H1 (cell line): ENCODE results near the gene AP5S1. TPM values are rescaled to one million over a fixed set of nuclear protein-coding genes. Genes with fewer than 3 reads are reported as not detected.
A peak's percentile ranks its signal among the peaks of the same experiment; 100 is the strongest.

Experiments used
- GABPA ChIP-seq: IDR thresholded peaks from 2 replicates; pipeline ENCODE4 v1.6.1; 2011; ENCODE audit warnings: mild to moderate bottlenecking, low read length, moderate library complexity, borderline replicate concordance; ENCODE audit not compliant: insufficient read depth
- POLR2A ChIP-seq, 2 experiments: IDR thresholded peaks; 1 replicate in 1 of 2; 2 replicates in 1 of 2; pipeline ENCODE4 v1.6.1; 2011; ENCODE audit warnings: low read depth in 2 of 2, low read length in 2 of 2, mild to moderate bottlenecking in 2 of 2; ENCODE audit errors: control extremely low read depth in 1 of 2
- POLR2AphosphoS5 ChIP-seq: IDR thresholded peaks from 2 replicates; pipeline ENCODE4 v1.6.1; 2011; ENCODE audit warnings: low read depth, low read length
- polyA plus RNA-seq, 7 experiments: library from polyadenylated mRNA; depleted of rRNA in 3 of 7; stranded (reverse) in 5 of 7; unstranded in 2 of 7; fragments of >200 nt in 5 of 7; fragments of 200-250 nt in 2 of 7; gene quantifications; 1 replicate in 5 of 7; 2 replicates in 1 of 7; 4 replicates in 1 of 7; pipeline versions ENCODE4 v1.2.1 to v1.2.3, GENCODE V29; 2011 to 2013; ENCODE audit warnings: missing spikeins in 2 of 7, mixed read lengths in 2 of 7
- total RNA-seq: library from RNA; stranded (reverse); fragmentation: NEBNext Ultra II Directional; extraction: Animal tissue kit (Norgen Biotek cat#: 25700); gene quantifications from 2 replicates; pipeline ENCODE4 v1.2.1, GENCODE V29; 2021

The AP5S1 gene
- total and polyA plus RNA-seq, 2 of the 8 experiments (the other 6 are each of a cell fraction or from before 2014, with no cell fraction given), result 3.3 to 3.7 TPM

GRCh38 chr20:3800256-3800877 is 20.0 kb upstream of the AP5S1 start (continued):
- TF ChIP-seq POLR2AphosphoS5 (peak; percentile 35; the same call in 1 of the 2 replicates), POLR2A (IDR thresholded peaks at IDR 0.05; ENCODE audit: control extremely low read depth in 1 of 2, low read depth in 2 of 2, low read length in 2 of 2) (peak in 1 of 2 experiments; percentile 53; a peak in 1 of 3 replicates), GABPA (0 out of 2 replicates have a peak, but pooled peaks have one; percentile 10)
- TF ChIP-seq, all 59 proteins: peak for 10
